ENCODE results near the gene EIF1. TPM values are rescaled to one million over a fixed set of nuclear protein-coding genes. Genes with fewer than 3 reads are reported as not detected.
A peak's percentile ranks its signal among the peaks of the same experiment; 100 is the strongest.
"Not testable (repeated sequence)": the region's sequence is repeated elsewhere in the genome, so short reads cannot be mapped to it uniquely, and the experiment has no call there.

The EIF1 gene
- 943 TPM for total RNA-seq
- long read RNA-seq, transcript EIF1-202 (2 exons, 2,170 nt): minor isoform, 9 of 838 reads
- long read RNA-seq, transcript EIF1-203 (4 exons, 2,330 nt): major isoform, 790 of 838 reads
- long read RNA-seq, partial matches to known transcripts: 10 of 838 reads
- long read RNA-seq, other reads (novel, unspliced or antisense): 25 of 838 reads

- intact Hi-C loops (cut with DNase I): no loop called here
Measured at GRCh38 chr17:41688641-41689496, at the start of gene EIF1. EIF1 (plus strand) TSS chr17:41688885; CDS start chr17:41689039, 154 bp downstream.

DNA sequence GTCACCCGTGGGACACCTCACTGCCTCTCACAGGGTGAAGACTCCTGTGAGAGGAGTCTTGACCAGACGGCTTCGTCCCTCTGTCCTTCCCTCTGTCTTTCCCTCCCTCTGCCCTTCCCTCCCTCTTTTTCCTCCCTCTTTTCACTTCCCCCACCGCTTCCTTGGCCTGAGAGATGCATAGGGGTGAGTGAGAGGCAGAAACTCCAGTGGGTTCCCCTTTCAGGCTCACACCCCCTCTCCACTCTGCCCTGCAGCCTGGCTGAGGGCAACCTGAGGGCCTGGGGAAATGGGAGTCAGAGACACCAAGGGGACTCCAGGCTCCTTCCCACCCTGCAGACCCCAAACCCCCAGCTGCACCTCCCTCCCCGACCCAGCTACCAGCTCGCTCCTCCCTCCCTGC lies 49.7 kb upstream of the EIF1 start:
- DNase-seq (no peak), ATAC-seq (no peak)
- Histone ChIP-seq H3K4me1 (no peaks in the 10 kb centered on the region), H3K4me3 (no peak overlapping the region), H3K9me3 (no peaks in the 10 kb centered on the region), H3K27me3 (ENCODE audit: low read depth) (no peaks in the 10 kb centered on the region), H3K36me3 (no peaks in the 10 kb centered on the region), H3K27ac (no peak overlapping the region)
- intact Hi-C loops (cut with DNase I): no loop called here
- TF ChIP-seq, protein P1, sequence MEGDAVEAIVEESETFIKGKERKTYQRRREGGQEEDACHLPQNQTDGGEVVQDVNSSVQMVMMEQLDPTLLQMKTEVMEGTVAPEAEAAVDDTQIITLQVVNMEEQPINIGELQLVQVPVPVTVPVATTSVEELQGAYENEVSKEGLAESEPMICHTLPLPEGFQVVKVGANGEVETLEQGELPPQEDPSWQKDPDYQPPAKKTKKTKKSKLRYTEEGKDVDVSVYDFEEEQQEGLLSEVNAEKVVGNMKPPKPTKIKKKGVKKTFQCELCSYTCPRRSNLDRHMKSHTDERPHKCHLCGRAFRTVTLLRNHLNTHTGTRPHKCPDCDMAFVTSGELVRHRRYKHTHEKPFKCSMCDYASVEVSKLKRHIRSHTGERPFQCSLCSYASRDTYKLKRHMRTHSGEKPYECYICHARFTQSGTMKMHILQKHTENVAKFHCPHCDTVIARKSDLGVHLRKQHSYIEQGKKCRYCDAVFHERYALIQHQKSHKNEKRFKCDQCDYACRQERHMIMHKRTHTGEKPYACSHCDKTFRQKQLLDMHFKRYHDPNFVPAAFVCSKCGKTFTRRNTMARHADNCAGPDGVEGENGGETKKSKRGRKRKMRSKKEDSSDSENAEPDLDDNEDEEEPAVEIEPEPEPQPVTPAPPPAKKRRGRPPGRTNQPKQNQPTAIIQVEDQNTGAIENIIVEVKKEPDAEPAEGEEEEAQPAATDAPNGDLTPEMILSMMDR (IDR thresholded peaks at IDR 0.05): no peak

More at GRCh38 chr17:41688641-41689496, at the start of gene EIF1:
- no peaks in the 10 kb centered on the region for H3K9me3 ChIP-seq
- ATAC-seq (peak; percentile 93 to 96), DNase-seq (peak; percentile 100)
- peaks cover 46% of the 10 kb centered on the region for H3K36me3 ChIP-seq
- H3K27me3 ChIP-seq (ENCODE audit: low read depth): no peaks in the 10 kb centered on the region
- TF ChIP-seq, protein P1 (IDR thresholded peaks at IDR 0.05): no peak
- H3K27ac ChIP-seq: peak within 1 kb of the TSS; percentile 100
- peak within 1 kb of the TSS; percentile 81 for H3K4me3 ChIP-seq
- peaks cover 36% of the 10 kb centered on the region for H3K4me1 ChIP-seq

DNA sequence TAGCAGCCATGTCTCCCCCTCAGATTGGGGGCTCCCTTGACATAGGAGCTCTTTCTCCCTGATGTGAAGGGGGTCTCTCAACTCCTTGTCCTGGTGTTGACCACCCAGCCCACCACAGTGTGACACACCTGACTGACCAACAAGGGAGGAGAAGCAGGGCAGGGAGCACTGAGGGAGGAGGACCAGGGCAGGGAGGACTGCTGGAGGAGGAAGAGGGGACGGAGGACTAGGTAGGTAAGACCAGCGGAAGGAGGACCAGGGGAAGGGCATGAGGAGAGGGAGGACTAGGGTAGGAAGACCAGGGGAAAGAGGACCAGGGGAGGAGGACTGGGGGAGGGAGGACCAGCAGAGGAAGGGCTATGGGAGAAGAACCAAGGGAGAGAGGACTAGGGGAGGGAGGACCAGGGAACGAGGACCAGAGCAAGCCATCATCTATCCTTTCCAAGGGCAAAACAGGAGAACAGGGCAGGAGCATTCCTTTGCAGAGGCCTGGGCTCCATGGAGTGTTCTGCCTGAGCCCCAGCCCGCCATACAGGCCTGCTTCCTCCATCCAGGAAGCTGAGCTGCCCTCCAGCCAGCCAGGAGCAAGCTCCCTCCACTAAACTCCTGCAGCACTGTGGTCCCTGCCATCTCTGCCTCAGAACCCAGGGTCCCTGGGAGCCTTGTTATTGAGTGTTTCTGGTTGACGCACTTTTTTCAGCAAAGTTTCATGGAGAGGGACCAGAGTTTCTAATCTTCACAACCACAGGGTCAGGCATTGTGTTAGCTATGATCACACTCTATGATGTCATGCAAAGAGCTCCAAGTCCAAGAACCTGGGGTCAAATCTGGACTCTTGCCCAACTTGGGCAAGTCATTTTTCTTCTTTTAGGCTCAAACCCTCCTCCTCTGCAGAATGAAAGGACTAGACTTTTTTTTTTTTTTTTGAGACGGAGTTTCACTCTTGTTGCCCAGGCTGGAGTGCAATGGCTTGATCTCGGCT lies 48.9 kb upstream of the EIF1 start:
- ATAC-seq (no peak), DNase-seq (no peak)
- no peak overlapping the region for H3K27ac ChIP-seq
- intact Hi-C loops (cut with DNase I): no loop called here
- H3K4me1 ChIP-seq: no peaks in the 10 kb centered on the region
- H3K36me3 ChIP-seq: no peaks in the 10 kb centered on the region
- no peaks in the 10 kb centered on the region for H3K27me3 ChIP-seq (ENCODE audit: low read depth)
- H3K9me3 ChIP-seq: no peaks in the 10 kb centered on the region
- TF ChIP-seq, protein P1 (IDR thresholded peaks at IDR 0.05): no peak
- H3K4me3 ChIP-seq: no peak overlapping the region

- H3K27me3 ChIP-seq (ENCODE audit: low read depth); H3K36me3 ChIP-seq; H3K4me1 ChIP-seq; intact Hi-C loops (cut with DNase I); H3K9me3 ChIP-seq; DNase-seq; H3K27ac ChIP-seq; ATAC-seq; H3K4me3 ChIP-seq: not testable (repeated sequence)
Measured at GRCh38 chr17:41640596-41640995, 48.1 kb upstream of the EIF1 start.

GRCh38 chr17:41642252-41643156 lies 46.2 kb upstream of the EIF1 start:
- no peaks in the 10 kb centered on the region for H3K9me3 ChIP-seq
- H3K4me1 ChIP-seq: no peaks in the 10 kb centered on the region
- no peaks in the 10 kb centered on the region for H3K36me3 ChIP-seq
- ATAC-seq: no peak
- no peak overlapping the region for H3K4me3 ChIP-seq
- no peaks in the 10 kb centered on the region for H3K27me3 ChIP-seq (ENCODE audit: low read depth)
- H3K27ac ChIP-seq: no peak overlapping the region
- intact Hi-C loops (cut with DNase I): no loop called here
- TF ChIP-seq, protein P1 (IDR thresholded peaks at IDR 0.05): no peak
- DNase-seq: no peak

Data from lower lobe of right lung (tissue), 2 donors.